ENCODE measurements around the gene DLG1. TPM values are rescaled to one million over a fixed set of nuclear protein-coding genes. Genes with fewer than 3 reads are reported as not detected.

The DLG1 gene
- total and polyA plus RNA-seq, 7 donors: 16.1 to 57.6 (median 51.3) TPM

DNA sequence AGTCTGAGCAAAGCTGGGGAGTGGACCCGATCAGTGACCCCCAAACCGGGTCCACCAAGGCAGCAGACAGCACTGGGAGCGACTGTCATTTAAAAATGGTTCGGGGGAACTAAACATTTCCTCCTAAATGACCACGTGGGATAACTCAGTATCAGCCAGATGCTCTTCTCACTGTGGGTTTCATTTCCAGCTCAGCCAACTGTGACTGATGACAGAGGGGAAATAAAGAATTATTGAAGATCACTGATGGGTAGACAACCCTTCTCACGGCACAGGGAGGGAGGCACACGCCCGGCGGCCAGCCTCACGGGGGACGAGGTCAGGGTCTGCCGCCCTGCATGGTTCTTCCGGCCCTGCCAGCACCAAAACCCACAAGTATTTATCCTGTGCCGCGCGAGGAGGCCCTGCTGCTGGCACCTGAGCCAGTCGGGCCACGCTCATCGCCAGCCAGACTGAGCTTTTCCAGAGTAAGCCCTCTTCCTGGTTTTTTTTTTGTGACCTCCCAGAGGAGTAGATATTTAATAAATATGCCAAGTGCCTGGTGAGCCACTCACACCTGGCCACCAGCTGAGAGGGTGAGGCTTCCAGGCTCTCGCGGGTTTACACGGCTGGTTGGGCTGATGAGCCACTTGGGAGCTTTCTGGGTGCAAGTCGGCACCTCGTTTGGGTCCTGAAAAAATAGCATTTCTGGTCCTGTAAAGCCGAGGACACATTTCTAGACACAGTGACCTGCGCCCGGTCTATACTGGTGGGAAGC, 275.0 kb downstream of the DLG1 start:
- Histone ChIP-seq H3K36me3 (ENCODE audit: insufficient read depth in 1 of 2, low read depth in 1 of 2) (no peaks in the 10 kb centered on the region), H3K4me1 (no peaks in the 10 kb centered on the region), H3K4me3 (no peak overlapping the region), H3K27ac (no peak overlapping the region), H3K27me3 (ENCODE audit: insufficient read depth in 3 of 3, low read length in 2 of 3) (peaks cover 0 to 21% (median 4%) of the 10 kb centered on the region in 3 donors), H3K9me3 (no peaks in the 10 kb centered on the region)
- ATAC-seq: no peak
- WGBS, 3 donors: 33 to 42% (median 35%) methylated on average over 27 of the region's 27 CpGs
- TF ChIP-seq, protein P1, sequence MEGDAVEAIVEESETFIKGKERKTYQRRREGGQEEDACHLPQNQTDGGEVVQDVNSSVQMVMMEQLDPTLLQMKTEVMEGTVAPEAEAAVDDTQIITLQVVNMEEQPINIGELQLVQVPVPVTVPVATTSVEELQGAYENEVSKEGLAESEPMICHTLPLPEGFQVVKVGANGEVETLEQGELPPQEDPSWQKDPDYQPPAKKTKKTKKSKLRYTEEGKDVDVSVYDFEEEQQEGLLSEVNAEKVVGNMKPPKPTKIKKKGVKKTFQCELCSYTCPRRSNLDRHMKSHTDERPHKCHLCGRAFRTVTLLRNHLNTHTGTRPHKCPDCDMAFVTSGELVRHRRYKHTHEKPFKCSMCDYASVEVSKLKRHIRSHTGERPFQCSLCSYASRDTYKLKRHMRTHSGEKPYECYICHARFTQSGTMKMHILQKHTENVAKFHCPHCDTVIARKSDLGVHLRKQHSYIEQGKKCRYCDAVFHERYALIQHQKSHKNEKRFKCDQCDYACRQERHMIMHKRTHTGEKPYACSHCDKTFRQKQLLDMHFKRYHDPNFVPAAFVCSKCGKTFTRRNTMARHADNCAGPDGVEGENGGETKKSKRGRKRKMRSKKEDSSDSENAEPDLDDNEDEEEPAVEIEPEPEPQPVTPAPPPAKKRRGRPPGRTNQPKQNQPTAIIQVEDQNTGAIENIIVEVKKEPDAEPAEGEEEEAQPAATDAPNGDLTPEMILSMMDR (IDR thresholded peaks at IDR 0.05): no peak
- intact Hi-C loops (cut with DNase I): no loop called here
- DNase-seq: no peak

DNA sequence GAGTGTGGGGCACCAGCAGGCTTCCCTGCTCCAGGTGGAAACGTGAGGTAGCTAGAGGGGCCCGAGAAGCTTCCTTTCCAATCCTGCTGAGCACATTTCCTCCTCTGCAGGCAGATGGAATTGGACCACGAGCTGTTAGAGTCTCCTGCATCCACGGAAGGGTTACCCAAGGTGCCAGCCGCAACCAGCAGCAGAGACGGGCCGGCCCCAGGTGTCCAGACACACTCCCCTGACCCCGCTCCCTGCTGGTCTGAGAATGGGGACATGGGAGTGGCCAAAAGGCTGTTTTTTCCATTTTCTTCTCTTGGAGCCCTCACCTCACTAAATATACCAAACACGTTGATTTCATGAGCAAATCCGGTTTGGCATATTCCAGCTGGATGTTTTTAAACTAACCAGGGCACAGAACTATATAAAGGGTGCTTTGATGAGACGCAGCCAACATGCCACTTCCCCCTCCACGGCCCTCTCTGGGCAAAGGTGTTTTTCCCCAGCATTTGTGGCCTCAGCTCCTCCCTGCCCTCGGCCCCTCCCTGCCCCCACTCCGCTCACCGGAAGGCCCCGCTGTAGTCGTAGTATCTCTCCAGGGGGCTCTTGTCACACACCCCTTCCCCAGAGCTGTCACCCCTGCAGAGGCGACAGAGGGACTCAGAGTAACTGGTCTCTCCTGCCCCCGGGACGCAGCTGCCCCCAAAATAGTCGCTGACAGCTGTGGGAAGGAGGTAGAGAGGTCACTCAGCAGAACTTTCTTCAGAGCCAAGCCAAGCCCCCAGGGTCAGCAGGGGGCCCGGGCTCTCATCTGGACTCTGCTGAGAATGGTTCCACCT, 275.8 kb downstream of the DLG1 start:
- Histone ChIP-seq H3K27me3 (ENCODE audit: insufficient read depth in 3 of 3, low read length in 2 of 3) (peaks cover 0 to 19% (median 4%) of the 10 kb centered on the region in 3 donors), H3K27ac (no peak overlapping the region), H3K9me3 (no peaks in the 10 kb centered on the region), H3K4me1 (no peaks in the 10 kb centered on the region), H3K36me3 (ENCODE audit: insufficient read depth in 1 of 2, low read depth in 1 of 2) (no peaks in the 10 kb centered on the region), H3K4me3 (no peak overlapping the region)
- ATAC-seq (no peak), DNase-seq (no peak)
- TF ChIP-seq, protein P1 (IDR thresholded peaks at IDR 0.05): no peak
- WGBS, 3 donors: 32 to 46% (median 36%) methylated on average over 20 to 22 of the region's 22 CpGs
- intact Hi-C loops (cut with DNase I): no loop called here

DNA sequence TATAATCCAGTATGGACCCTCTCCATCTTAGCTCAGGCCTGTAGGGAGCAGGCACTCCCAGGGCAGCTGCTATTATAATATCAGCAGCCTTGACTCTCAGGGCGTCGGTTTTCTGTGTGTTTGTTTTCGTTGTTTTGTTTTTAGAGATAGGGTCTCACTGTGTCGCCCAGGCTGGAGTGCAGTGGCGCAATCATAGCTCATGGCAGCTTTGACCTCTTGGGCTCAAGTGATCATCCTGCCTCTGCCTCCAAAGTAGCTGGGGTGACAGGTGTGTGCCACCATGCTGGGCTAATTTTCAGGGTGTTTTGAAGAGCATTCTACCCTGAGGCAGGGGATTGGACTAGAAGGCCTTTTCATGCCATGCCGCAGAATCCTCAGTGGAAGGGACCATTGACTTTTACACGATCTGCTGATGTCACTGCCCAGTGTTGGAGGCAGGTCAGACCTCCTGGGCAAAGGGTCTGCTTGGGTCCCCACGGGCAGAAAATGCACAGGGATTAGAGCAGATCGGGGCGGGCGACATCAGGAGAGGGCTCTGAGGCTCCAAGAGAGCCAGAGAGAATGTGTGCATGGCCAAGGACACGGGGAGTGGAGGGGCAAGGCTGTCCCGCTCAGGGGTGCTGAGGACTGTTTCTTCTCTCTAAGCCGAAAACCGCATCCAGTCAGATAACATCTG, 276.5 kb downstream of the DLG1 start:
- no peak for ATAC-seq
- Histone ChIP-seq H3K36me3 (ENCODE audit: insufficient read depth in 1 of 2, low read depth in 1 of 2) (no peaks in the 10 kb centered on the region), H3K4me3 (no peak overlapping the region), H3K27me3 (ENCODE audit: insufficient read depth in 3 of 3, low read length in 2 of 3) (peaks cover 0 to 19% (median 4%) of the 10 kb centered on the region in 3 donors), H3K4me1 (no peaks in the 10 kb centered on the region), H3K27ac (no peak overlapping the region), H3K9me3 (no peaks in the 10 kb centered on the region)
- intact Hi-C loops (cut with DNase I): no loop called here
- TF ChIP-seq, protein P1 (IDR thresholded peaks at IDR 0.05): no peak
- DNase-seq: no peak
- WGBS, 3 donors: 83 to 87% (median 86%) methylated on average over 15 of the region's 15 CpGs

DNA sequence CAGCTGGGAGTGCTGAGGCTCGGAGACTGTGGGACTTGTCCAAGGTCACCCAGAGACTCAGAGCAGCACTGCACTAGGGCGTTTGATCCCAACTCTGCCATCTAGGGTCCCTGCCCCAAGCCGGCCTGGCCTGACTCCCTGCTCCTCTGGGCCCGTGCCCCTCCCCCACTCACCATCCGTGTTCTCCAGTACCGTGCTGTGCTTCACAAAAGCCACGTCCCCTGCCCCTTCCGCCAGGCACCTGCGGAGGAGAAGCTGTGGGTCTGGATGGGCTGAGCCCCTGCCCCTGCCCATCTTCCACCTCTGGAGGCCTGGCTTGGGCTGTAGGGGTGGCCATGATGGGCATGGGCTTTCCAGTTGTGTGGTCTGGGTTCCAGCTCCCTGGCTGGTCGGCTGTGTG, 277.2 kb downstream of the DLG1 start:
- intact Hi-C loops (cut with DNase I): no loop called here
- DNase-seq (no peak), ATAC-seq (no peak)
- TF ChIP-seq, protein P1 (IDR thresholded peaks at IDR 0.05): no peak
- no peak overlapping the region for H3K27ac ChIP-seq
- peaks cover 0 to 19% (median 4%) of the 10 kb centered on the region in 3 donors for H3K27me3 ChIP-seq (ENCODE audit: insufficient read depth in 3 of 3, low read length in 2 of 3)
- no peak overlapping the region for H3K4me3 ChIP-seq
- H3K36me3 ChIP-seq (ENCODE audit: insufficient read depth in 1 of 2, low read depth in 1 of 2): no peaks in the 10 kb centered on the region
- WGBS, 3 donors: 61 to 69% (median 61%) methylated on average over 10 of the region's 10 CpGs
- no peaks in the 10 kb centered on the region for H3K9me3 ChIP-seq
- no peaks in the 10 kb centered on the region for H3K4me1 ChIP-seq

All from psoas muscle (tissue), 8 donors.